Erythroblast (primary cell): ENCODE data around the gene ATL2.

Source experiments
- DNase-seq, 2 experiments: peaks; one replicate each; lab custom pipeline; 2025; lab: John Stamatoyannopoulos, UW
- GATA1 ChIP-seq: IDR thresholded peaks from 2 replicates; pipeline ENCODE4 v1.6.1; 2011; ENCODE audit warnings: low read depth, mild to moderate bottlenecking, control low read depth, low read length, moderate library complexity
- POLR2A ChIP-seq: IDR thresholded peaks from 2 replicates; pipeline ENCODE4 v1.6.1; 2011; ENCODE audit warnings: mild to moderate bottlenecking, low read length

Gene ATL2

GRCh38 chr2:38248707-38249106, 128.4 kb downstream of the ATL2 start:
- TF ChIP-seq GATA1 (no peak), POLR2A (no peak)
- no peak for DNase-seq

- DNase-seq, result no peak
- TF ChIP-seq GATA1, result no peak
- TF ChIP-seq POLR2A, result no peak
Observed at GRCh38 chr2:38248255-38248654, 128.8 kb downstream of the ATL2 start.

- DNase-seq, result no peak
- no peak for TF ChIP-seq GATA1
- no peak for TF ChIP-seq POLR2A
Observed at GRCh38 chr2:38246105-38246504, 131.0 kb downstream of the ATL2 start.

GRCh38 chr2:38245114-38245641, 131.9 kb downstream of the ATL2 start:
- TF ChIP-seq GATA1 (no peak), POLR2A (no peak)

GRCh38 chr2:38244301-38244700, 132.8 kb downstream of the ATL2 start:
- no peak for TF ChIP-seq POLR2A
- no peak for TF ChIP-seq GATA1
- no peak for DNase-seq

More at GRCh38 chr2:38245114-38245641, 131.9 kb downstream of the ATL2 start:
- DNase-seq, result no peak
